K562 (cell line): ENCODE data around the gene SERF2. TPM values are rescaled to one million over a fixed set of nuclear protein-coding genes. Genes with fewer than 3 reads are reported as not detected.

Source experiments
- CBFB ChIP-seq: sonication (generic); formaldehyde crosslinking; IDR thresholded peaks from 2 replicates; pipeline ENCODE4 v1.4.0; 2020; ENCODE audit warnings: mild to moderate bottlenecking, missing genetic modification reagents
- ESRRB ChIP-seq: fragments of 250-450 bp; sonication (Bioruptor Pico); IDR thresholded peaks from 2 replicates; pipeline ENCODE4 v1.5.0; 2020; ENCODE audit warnings: mild to moderate bottlenecking, moderate library complexity, borderline replicate concordance
- EZH2 ChIP-seq: IDR thresholded peaks from 2 replicates; pipeline ENCODE4 v1.6.1; 2012; ENCODE audit warnings: low read depth, mild to moderate bottlenecking, inconsistent platforms, low read length, borderline replicate concordance
- MYNN ChIP-seq, 2 experiments: sonication (generic); formaldehyde crosslinking in 1 of 2; IDR thresholded peaks; 2 replicates each; pipeline versions ENCODE4 v1.5.0 to v1.6.1; 2016 to 2020; ENCODE audit warnings: antibody characterized with exemption in 1 of 2, missing genetic modification reagents in 1 of 2
- NELFE ChIP-seq: IDR thresholded peaks from 2 replicates; pipeline ENCODE4 v1.6.1; 2011; ENCODE audit warnings: mild to moderate bottlenecking; ENCODE audit not compliant: insufficient read depth, insufficient read length
- POLR2A ChIP-seq: fragments of 450-650 bp; conservative IDR thresholded peaks from 2 replicates; pipeline ENCODE4 v1.6.1; 2016
- POLR2G ChIP-seq: fragments of 200-400 bp; formaldehyde crosslinking; IDR thresholded peaks from 2 replicates; pipeline ENCODE4 v1.6.1; 2017; ENCODE audit warnings: low read depth, mild to moderate bottlenecking, antibody characterized with exemption, low read length, moderate library complexity
- POLR2H ChIP-seq: IDR thresholded peaks from 2 replicates; pipeline ENCODE4 v1.6.1; 2016; ENCODE audit warnings: missing genetic modification characterization, low read depth, mild to moderate bottlenecking, control low read depth, missing compliant biosample characterization, moderate library complexity
- PPARD ChIP-seq: fragments of 250-450 bp; sonication (Bioruptor Pico); IDR thresholded peaks from 2 replicates; pipeline ENCODE4 v1.8.0; 2022; ENCODE audit warnings: inconsistent platforms, mild to moderate bottlenecking, moderate library complexity
- RBBP5 ChIP-seq: fragments of 200-600 bp; sonication (generic); IDR thresholded peaks from 2 replicates; pipeline ENCODE4 v1.6.1; 2012; ENCODE audit warnings: borderline replicate concordance, mild to moderate bottlenecking, low read length, control low read depth, inconsistent platforms; ENCODE audit not compliant: insufficient read depth, poor library complexity, severe bottlenecking
- SPI1 ChIP-seq: IDR thresholded peaks from 2 replicates; pipeline ENCODE4 v1.6.1; 2011; ENCODE audit warnings: low read depth, low read length, control low read depth, borderline replicate concordance
- SREBF1 ChIP-seq: fragments of 150-350 bp; IDR thresholded peaks from 2 replicates; pipeline ENCODE4 v1.6.1; 2014; ENCODE audit warnings: antibody characterized with exemption, low read depth, low read length, borderline replicate concordance
- TAL1 ChIP-seq: fragments of 450-650 bp; IDR thresholded peaks from 2 replicates; pipeline ENCODE4 v1.6.1; 2016; ENCODE audit warnings: mild to moderate bottlenecking
- THRAP3 ChIP-seq: fragments of 450-650 bp; IDR thresholded peaks from 2 replicates; pipeline ENCODE4 v1.6.1; 2016; ENCODE audit warnings: mild to moderate bottlenecking, inconsistent platforms, borderline replicate concordance
- XRCC4 ChIP-seq: IDR thresholded peaks from one replicate; pipeline ENCODE4 v1.6.1; 2011; ENCODE audit not compliant: insufficient read depth, insufficient read length; ENCODE audit errors: extremely low read depth
- ZNF239 ChIP-seq: fragments of 250-450 bp; sonication (Bioruptor Pico); IDR thresholded peaks from 2 replicates; pipeline ENCODE4 v1.4.0; 2020; ENCODE audit warnings: mild to moderate bottlenecking
- ZNF766 ChIP-seq: fragments of 200-800 bp; sonication (Bioruptor generic); conservative IDR thresholded peaks from 2 replicates; pipeline ENCODE4 v1.6.1; 2016; ENCODE audit warnings: missing genetic modification characterization, missing compliant biosample characterization
- polyA plus RNA-seq, 8 experiments: library from polyadenylated mRNA; depleted of rRNA in 4 of 8; stranded (reverse) in 5 of 8; unstranded in 3 of 8; fragments of >200 nt; fragmentation: Nextera tagmentation in 2 of 8; fragmentation: Illumina TruSeq in 1 of 8; extraction: Ambion mirVana in 2 of 8; extraction: Trizol in 1 of 8; gene quantifications; 2 replicates each; pipeline versions ENCODE4 v1.2.1 to v1.2.3, GENCODE V29; 2011 to 2014; ENCODE audit warnings: inconsistent platforms in 1 of 8, missing spikeins in 1 of 8
- total RNA-seq, 7 experiments: library from RNA; depleted of rRNA in 6 of 7; stranded (reverse); fragments of >200 nt in 6 of 7; fragmentation: Illumina TruSeq in 2 of 7; extraction: Trizol in 2 of 7; gene quantifications; 2 replicates each; pipeline versions ENCODE4 v1.2.1 to v1.2.3, GENCODE V29; 2011 to 2021; ENCODE audit warnings: low replicate concordance in 1 of 7
- TF ChIP-seq, protein P1 (sequence below): sonication (generic); formaldehyde crosslinking; IDR thresholded peaks from 2 replicates; pipeline ENCODE4 v1.5.0; 2020; ENCODE audit warnings: missing genetic modification reagents
- TF ChIP-seq, protein P2 (sequence below): fragments of 250-450 bp; sonication (Bioruptor Pico); IDR thresholded peaks from 2 replicates; pipeline ENCODE4 v1.5.0; 2020; ENCODE audit warnings: mild to moderate bottlenecking

SERF2 gene
- total and polyA plus RNA-seq, 9 of the 15 experiments (the other 6 are each of a cell fraction or from before 2014, with no cell fraction given) = 497 to 3,360 (median 867) TPM

GRCh38 chr15:43800286-43801141 lies 8.4 kb downstream of the SERF2 start, which contains the start of gene HYPK (continued):
- no peak for TF ChIP-seq PPARD (CRISPR knock-in tag)
- TF ChIP-seq ZNF239 (CRISPR knock-in tag) = no peak
- TF ChIP-seq, protein P1, sequence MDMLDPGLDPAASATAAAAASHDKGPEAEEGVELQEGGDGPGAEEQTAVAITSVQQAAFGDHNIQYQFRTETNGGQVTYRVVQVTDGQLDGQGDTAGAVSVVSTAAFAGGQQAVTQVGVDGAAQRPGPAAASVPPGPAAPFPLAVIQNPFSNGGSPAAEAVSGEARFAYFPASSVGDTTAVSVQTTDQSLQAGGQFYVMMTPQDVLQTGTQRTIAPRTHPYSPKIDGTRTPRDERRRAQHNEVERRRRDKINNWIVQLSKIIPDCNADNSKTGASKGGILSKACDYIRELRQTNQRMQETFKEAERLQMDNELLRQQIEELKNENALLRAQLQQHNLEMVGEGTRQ (CRISPR knock-in tag) = no peak
- no peak for TF ChIP-seq XRCC4
- TF ChIP-seq POLR2H (tag) = peak; percentile 36; the same call in 1 of the 2 replicates
- TF ChIP-seq SREBF1 = no peak
- TF ChIP-seq EZH2 = no peak
- TF ChIP-seq RBBP5 = peak; percentile 31
- peak; percentile 94 for TF ChIP-seq POLR2G
- TF ChIP-seq THRAP3 = no peak
- TF ChIP-seq SPI1 = peak; percentile 56; the same call in 1 of the 2 replicates
- no peak for TF ChIP-seq CBFB (CRISPR knock-in tag)
- TF ChIP-seq TAL1 = no peak
- peak; percentile 35; the same call in 1 of the 2 replicates for TF ChIP-seq MYNN (IDR thresholded peaks at IDR 0.05)
- no peak for TF ChIP-seq MYNN (CRISPR knock-in tag; IDR thresholded peaks at IDR 0.05)
- no peak for TF ChIP-seq ESRRB (CRISPR knock-in tag)
- TF ChIP-seq NELFE = no peak
- TF ChIP-seq, protein P2, sequence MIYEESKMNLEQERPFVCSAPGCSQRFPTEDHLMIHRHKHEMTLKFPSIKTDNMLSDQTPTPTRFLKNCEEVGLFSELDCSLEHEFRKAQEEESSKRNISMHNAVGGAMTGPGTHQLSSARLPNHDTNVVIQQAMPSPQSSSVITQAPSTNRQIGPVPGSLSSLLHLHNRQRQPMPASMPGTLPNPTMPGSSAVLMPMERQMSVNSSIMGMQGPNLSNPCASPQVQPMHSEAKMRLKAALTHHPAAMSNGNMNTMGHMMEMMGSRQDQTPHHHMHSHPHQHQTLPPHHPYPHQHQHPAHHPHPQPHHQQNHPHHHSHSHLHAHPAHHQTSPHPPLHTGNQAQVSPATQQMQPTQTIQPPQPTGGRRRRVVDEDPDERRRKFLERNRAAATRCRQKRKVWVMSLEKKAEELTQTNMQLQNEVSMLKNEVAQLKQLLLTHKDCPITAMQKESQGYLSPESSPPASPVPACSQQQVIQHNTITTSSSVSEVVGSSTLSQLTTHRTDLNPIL (CRISPR knock-in tag) = no peak
- TF ChIP-seq POLR2A = peak; percentile 97
- TF ChIP-seq ZNF766 (CRISPR knock-in tag) = no peak
